Right lobe of liver (tissue), 6 donors: ENCODE results near the gene FOXP1. TPM values are rescaled to one million over a fixed set of nuclear protein-coding genes. Genes with fewer than 3 reads are reported as not detected.
"Not testable (repeated sequence)": the region's sequence is repeated elsewhere in the genome, so short reads cannot be mapped to it uniquely, and the experiment has no call there.

Experiments
- ATAC-seq, 4 donors: fragments of 200-7000 bp; cut with Tn5 transposase; one replicate each; pipeline ENCODE4 v1.9.1; 2020; ENCODE audit warnings: mild to moderate bottlenecking in 4 of 4, moderate library complexity in 4 of 4
- DNase-seq, 3 donors: peaks; one replicate each; pipeline ENCODE4 v3.0.0-alpha.2; 2020
- H3K27ac ChIP-seq, 3 donors: fragments of 200-600 bp; one replicate each; pipeline ENCODE4 v1.8.0; 2022
- H3K27me3 ChIP-seq, 2 donors: fragments of 200-600 bp; one replicate each; pipeline ENCODE4 v1.8.0; 2022
- H3K36me3 ChIP-seq, 4 donors: fragments of 200-600 bp; sonication (generic) in 1 of 4; one replicate each; pipeline versions ENCODE4 v1.5.1 to v1.8.0; 2017 to 2022; ENCODE audit warnings: control low read depth in 1 of 4
- H3K4me1 ChIP-seq, 4 donors: fragments of 200-600 bp; sonication (generic) in 1 of 4; one replicate each; pipeline versions ENCODE4 v1.5.1 to v1.8.0; 2017 to 2022; ENCODE audit warnings: control low read depth in 1 of 4
- H3K4me3 ChIP-seq, 3 donors: fragments of 200-600 bp; one replicate each; pipeline ENCODE4 v1.8.0; 2022
- H3K9me3 ChIP-seq, 4 donors: fragments of 200-600 bp; sonication (generic) in 1 of 4; one replicate each; pipeline versions ENCODE4 v1.5.1 to v1.8.0; 2017 to 2022; ENCODE audit warnings: control low read depth in 1 of 4
- CTCF ChIP-seq, 4 donors: fragments of 200-600 bp in 3 of 4; fragments of 450-650 bp in 1 of 4; IDR thresholded peaks; one replicate each; pipeline versions ENCODE4 v1.5.1 to v1.8.0; 2016 to 2022; ENCODE audit warnings: antibody characterized with exemption in 4 of 4, mild to moderate bottlenecking in 2 of 4
- POLR2A ChIP-seq: fragments of 450-650 bp; IDR thresholded peaks from one replicate; pipeline ENCODE4 v1.6.1; 2017; ENCODE audit warnings: antibody characterized with exemption, mild to moderate bottlenecking
- WGBS: methylation state at CpG from one replicate; pipeline ENCODE4 v1.1.6; 2018; ENCODE audit warnings: low coverage, low lambda C conversion rate; ENCODE audit not compliant: insufficient coverage; ENCODE audit errors: missing lambda C conversion rate; 5-methylcytosine and 5-hydroxymethylcytosine counted together
- intact Hi-C, 2 donors: fragments of 100-400 bp; cut with DNase I; formaldehyde crosslinking; loops; one replicate each; pipeline versions ENCODE4 v1.11.2 to v1.14.1; 2022
- total RNA-seq, 6 experiments: library from RNA; depleted of rRNA in 2 of 6; stranded (reverse); fragments of >200 nt in 2 of 6; fragmentation: NEBNext Ultra II Directional in 3 of 6; extraction: Animal tissue kit (Norgen Biotek cat#: 25700) in 3 of 6; gene quantifications; one replicate each; pipeline versions ENCODE4 v1.1.0 to v1.2.4, GENCODE V29; 2016 to 2023
- donor health status: DM: no; HTN: yes; CAD: no.
- donor health status: DM: no; HTN: no; CAD: no.
- donor health status: DM: no; HTN: no; CAD: no.
- donor health status: DM: no; HTN: yes; CAD: no.
- donor health status: DM: no; HTN: yes; CAD: no.

Gene FOXP1
- total RNA-seq, 6 experiments from 2014 or later = 26.7 to 47.7 (median 35.2) TPM

- Histone ChIP-seq H3K27ac (no peak overlapping the region), H3K36me3 (peaks cover 0 to 42% (median 10%) of the 10 kb centered on the region in 4 donors), H3K4me1 (peaks cover 0 to 4% (median 0%) of the 10 kb centered on the region in 4 donors), H3K9me3 (no peaks in the 10 kb centered on the region), H3K27me3 (no peaks in the 10 kb centered on the region), H3K4me3 (no peak overlapping the region)
- intact Hi-C loops = no loop called here
- ATAC-seq = no peak
- no peak for TF ChIP-seq CTCF (IDR thresholded peaks at IDR 0.05)
- WGBS = 92% methylated on average over 6 of the region's 7 CpGs
- DNase-seq = no peak
These were observed 603.4 kb downstream of the FOXP1 start for GRCh38 chr3:70979983-70980645.

- WGBS = 98% methylated on average over 9 of the region's 13 CpGs
- intact Hi-C loops = no loop called here
- ATAC-seq = no peak
These were observed 605.8 kb downstream of the FOXP1 start for GRCh38 chr3:70977712-70978111.

GRCh38 chr3:70975981-70976380, 607.5 kb downstream of the FOXP1 start:
- DNase-seq, H3K27me3 ChIP-seq, ATAC-seq, H3K4me1 ChIP-seq, intact Hi-C loops, H3K9me3 ChIP-seq, H3K27ac ChIP-seq, H3K4me3 ChIP-seq: not testable (repeated sequence)
- peaks cover 0 to 47% (median 8%) of the 10 kb centered on the region in 4 donors for H3K36me3 ChIP-seq
- 100% methylated on average over 3 of the region's 5 CpGs for WGBS

More at GRCh38 chr3:70977712-70978111, 605.8 kb downstream of the FOXP1 start:
- H3K27ac ChIP-seq = no peak overlapping the region
- H3K9me3 ChIP-seq = no peaks in the 10 kb centered on the region
- H3K4me1 ChIP-seq = peaks cover 0 to under 1% (median 0%) of the 10 kb centered on the region in 4 donors
- no peak for DNase-seq
- H3K27me3 ChIP-seq = no peaks in the 10 kb centered on the region
- no peak overlapping the region for H3K4me3 ChIP-seq
- peaks cover 0 to 35% (median 8%) of the 10 kb centered on the region in 4 donors for H3K36me3 ChIP-seq
- TF ChIP-seq CTCF (IDR thresholded peaks at IDR 0.05) = no peak
- TF ChIP-seq POLR2A = no peak

GRCh38 chr3:70974747-70975146, 608.8 kb downstream of the FOXP1 start:
- H3K9me3 ChIP-seq = no peaks in the 10 kb centered on the region
- ATAC-seq (peak in 2 of 4 donors; percentile 30 to 49), DNase-seq (no peak)
- no peaks in the 10 kb centered on the region for H3K27me3 ChIP-seq
- intact Hi-C loops = no loop called here
- no peak overlapping the region for H3K4me3 ChIP-seq
- peaks cover 0 to 58% (median 11%) of the 10 kb centered on the region in 4 donors for H3K36me3 ChIP-seq
- TF ChIP-seq POLR2A = no peak
- no peak for TF ChIP-seq CTCF (IDR thresholded peaks at IDR 0.05)
- 63% methylated on average over 5 of the region's 5 CpGs for WGBS
- H3K27ac ChIP-seq = peak overlapping the region in 1 of 3 donors; percentile 1
- no peaks in the 10 kb centered on the region for H3K4me1 ChIP-seq

GRCh38 chr3:70973558-70973957, 610.0 kb downstream of the FOXP1 start:
- H3K36me3 ChIP-seq = peaks cover 4 to 64% (median 11%) of the 10 kb centered on the region in 4 donors

More at GRCh38 chr3:70973558-70973957, 610.0 kb downstream of the FOXP1 start:
- Histone ChIP-seq H3K27ac (peak overlapping the region in 1 of 3 donors; percentile 13), H3K27me3 (no peaks in the 10 kb centered on the region), H3K4me3 (no peak overlapping the region), H3K9me3 (no peaks in the 10 kb centered on the region), H3K4me1 (no peaks in the 10 kb centered on the region)
- intact Hi-C loops = no loop called here
- TF ChIP-seq CTCF (IDR thresholded peaks at IDR 0.05) = no peak
- no peak for TF ChIP-seq POLR2A
- ATAC-seq (peak in 2 of 4 donors; percentile 35 to 38), DNase-seq (no peak)
- 82% methylated on average over 6 of the region's 6 CpGs for WGBS
